DOHH2 (cell line): ENCODE results near the gene TTC23.

ENCODE experiments used
- CTCF ChIP-seq: fragments of 200-600 bp; sonication (generic); IDR thresholded peaks from one replicate; pipeline ENCODE4 v1.5.1; 2014; ENCODE audit warnings: antibody characterized with exemption, mild to moderate bottlenecking, low read depth, low read length; ENCODE audit not compliant: poor library complexity, severe bottlenecking
- EZH2phosphoT487 ChIP-seq: fragments of 200-600 bp; sonication (generic); IDR thresholded peaks from 2 replicates; pipeline ENCODE4 v1.6.1; 2017; ENCODE audit warnings: borderline replicate concordance, mild to moderate bottlenecking, antibody characterized with exemption, low read length, moderate library complexity, mixed read lengths

GRCh38 chr15:99151156-99151555 is 98.2 kb downstream of the TTC23 start:
- TF ChIP-seq CTCF (no peak), EZH2phosphoT487 (no peak)
